GM10847 (cell line): ENCODE measurements around the gene BIRC5.

Source experiments
- POLR2A ChIP-seq: IDR thresholded peaks from 2 replicates; pipeline ENCODE4 v1.6.1; 2011; ENCODE audit not compliant: insufficient read length; ENCODE audit errors: extremely low read depth

Gene BIRC5

DNA sequence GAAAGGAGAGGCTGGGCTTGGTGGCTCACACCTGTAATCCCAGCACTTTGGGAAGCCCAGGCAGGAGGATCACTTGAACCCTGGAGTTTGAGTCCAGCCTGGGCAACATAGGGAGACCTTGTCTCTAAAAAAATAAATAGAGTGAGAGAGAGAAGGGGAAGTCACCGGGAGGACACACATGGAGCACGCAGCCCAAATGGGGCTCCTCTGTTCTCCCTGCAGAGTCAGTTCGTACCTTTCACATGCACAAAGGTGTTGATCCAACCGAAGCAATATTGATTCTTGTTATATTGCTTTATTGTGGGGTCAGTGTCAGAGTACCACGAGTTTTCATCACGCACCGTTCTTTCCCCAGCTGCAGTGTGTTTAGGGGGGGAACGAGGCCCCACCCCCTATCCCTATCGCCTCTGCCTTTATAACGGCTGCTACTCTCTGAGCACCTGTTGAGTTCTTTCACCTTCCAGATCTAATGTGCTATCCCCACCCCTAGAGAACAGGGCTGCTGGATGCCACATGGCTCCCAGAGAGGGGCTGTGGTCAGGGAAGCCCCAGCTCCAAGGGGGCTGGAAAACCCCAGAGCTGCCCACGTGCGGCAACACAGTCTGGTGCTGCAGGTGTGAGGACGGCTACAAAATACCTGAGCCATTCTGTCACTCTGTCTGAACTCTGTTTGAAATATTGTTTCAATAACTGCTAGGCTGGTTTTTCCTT, 16.4 kb downstream of the BIRC5 start:
- TF ChIP-seq POLR2A, result no peak

DNA sequence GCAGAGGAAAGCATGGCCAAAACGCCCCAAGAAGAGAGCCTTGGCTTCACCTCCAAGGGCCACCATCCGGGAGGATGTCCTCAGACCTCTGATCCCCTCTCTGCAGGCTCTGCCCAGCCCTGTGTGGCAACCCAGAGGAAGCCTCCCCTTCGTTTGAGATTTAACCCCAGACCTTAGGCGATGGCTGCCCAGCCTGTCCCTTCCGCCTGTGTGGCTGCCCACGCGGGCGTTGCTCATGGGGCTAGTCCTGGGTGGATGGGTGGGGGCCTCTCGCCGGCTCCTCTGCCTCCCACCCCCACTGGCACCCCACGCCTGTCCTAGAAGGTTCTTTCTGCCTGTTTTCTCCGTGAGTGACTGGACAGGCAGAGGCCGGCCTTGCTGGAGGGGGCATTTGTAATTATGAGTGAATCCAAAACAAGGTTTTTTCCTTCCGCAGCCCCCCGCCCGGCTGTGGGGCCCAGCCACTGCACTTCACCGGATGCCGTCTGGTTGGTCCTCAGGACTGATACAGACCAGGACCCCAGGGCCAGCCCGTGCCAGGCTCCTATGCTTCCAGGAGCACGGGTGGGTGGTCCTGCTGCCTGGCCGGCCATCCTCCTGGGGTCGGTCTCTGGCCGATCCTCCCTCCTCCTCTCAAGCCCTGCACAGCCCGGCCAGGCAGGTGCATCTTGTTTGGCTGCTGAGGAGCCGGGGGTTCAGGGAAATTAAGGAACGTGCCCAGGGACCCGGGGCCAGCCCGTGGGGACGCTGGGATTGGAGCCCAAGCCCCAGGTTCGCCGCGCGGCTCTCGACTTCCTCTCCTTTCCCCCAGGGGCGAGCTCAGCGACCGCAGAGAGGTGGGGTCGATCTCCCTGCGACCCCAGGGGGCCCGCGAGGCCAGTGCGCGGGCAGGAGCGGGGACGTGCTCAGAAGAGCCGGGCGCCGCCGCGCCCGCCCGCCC, 17.2 kb downstream of the BIRC5 start, which contains the start of gene TMEM235:
TSS of gene TMEM235 (plus strand) at position 636 of the 940 bp plus-strand sequence. CDS start 393 bp downstream, outside the sequence.
- TF ChIP-seq POLR2A, result no peak

GRCh38 chr17:78231991-78232858, 18.2 kb downstream of the BIRC5 start:
- TF ChIP-seq POLR2A, result no peak

DNA sequence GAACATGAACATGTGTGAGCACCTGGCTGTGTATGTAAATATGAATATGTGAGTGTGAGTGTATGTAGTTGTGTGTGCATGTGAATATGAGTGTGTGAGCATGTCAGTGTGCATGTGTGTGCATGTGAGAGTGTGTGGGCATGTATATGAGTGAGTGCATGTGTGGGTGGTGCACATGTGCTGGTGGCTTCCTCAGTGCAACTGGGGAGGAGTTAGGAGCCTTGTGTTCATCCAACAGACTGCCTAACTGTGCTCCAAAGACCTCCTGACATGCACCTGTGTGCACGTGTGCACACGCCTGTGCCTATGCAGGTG, 18.8 kb downstream of the BIRC5 start:
- TF ChIP-seq POLR2A, result no peak

- TF ChIP-seq POLR2A, result no peak
Observed at GRCh38 chr17:78233678-78234077, 19.6 kb downstream of the BIRC5 start.

DNA sequence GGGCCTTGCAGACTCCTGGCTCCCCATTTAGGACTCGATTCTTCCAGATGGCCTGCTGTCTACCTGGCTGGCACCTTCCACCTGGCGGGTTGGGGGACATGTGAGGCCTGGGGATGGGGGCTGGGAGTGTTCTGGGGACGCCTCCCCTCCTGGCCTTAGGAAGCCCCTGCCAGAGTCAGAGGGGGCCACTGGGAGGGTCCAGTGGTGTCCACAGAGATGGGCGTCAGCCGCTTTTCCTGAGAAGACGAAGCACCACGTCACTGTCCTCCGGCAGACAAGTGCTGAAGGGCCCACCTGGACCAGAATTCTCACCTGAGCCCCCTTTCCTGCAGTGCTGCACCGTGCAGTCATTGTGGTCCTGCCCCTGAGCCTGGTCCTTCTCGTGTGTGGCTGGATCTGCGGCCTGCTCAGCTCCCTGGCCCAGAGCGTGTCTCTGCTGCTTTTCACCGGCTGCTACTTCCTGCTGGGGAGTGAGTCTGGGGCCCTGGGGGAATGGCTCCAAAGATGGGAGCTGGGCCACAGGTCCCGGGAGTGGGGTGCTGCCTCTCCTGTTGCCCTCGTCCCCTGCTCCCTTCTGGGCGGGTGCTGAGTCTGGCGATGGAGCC, 20.3 kb downstream of the BIRC5 start:
- TF ChIP-seq POLR2A, result no peak

DNA sequence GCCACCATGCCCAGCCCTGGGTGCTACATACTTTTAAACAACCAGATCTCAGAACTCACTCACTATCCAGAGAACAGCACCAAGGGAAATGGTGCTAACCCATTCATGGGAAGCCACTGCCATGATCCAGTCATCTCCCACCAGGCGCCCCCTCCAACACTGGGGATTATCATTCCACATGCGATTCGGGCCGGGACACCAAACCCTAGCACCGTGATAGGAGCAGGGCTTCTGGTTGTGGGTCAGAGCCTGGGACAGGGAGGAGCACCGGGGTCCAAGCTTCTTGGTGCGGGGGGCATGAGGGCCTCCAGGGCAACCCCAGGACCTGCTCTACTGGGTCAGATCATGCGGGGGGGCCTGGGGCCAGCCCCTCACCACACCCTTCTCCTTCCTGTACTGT, 21.8 kb downstream of the BIRC5 start:
- TF ChIP-seq POLR2A, result no peak

DNA sequence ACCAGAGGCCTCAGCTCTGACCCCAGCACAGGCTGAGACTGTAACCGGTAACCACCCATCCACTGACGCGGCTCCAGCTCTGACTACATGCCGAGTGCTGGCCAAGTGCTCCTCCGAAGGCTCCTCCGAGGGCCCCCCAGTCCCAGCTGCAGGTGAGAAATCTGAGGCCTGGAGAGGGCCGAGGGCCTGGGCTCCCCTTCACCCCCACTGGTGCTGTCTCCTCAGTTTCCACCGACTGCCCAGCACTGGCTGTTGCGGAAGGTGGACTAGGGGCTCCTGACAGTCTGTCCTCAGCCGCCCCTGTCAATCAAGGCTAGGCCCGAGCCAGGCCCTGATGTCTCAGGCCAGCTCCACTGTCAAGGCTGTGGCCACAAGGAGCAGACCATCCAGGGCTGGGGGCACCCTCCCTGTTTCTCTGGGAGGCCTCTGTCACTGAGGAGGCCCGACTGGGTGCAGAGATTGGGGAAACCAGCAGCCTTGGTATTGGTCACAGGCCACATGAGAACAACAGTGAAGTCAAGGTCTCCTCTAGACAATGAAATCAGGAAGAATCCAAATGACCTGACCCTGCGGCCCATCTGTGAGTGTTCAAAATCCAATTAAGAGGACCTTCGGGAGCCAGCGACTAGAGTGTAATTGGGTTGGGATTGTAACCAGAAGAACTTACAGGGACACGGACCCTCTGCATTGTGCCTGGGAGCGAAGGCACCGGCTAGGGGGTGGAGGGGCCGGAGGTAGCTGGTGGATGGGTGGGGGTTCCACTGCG, 22.5 kb downstream of the BIRC5 start:
- TF ChIP-seq POLR2A, result no peak

DNA sequence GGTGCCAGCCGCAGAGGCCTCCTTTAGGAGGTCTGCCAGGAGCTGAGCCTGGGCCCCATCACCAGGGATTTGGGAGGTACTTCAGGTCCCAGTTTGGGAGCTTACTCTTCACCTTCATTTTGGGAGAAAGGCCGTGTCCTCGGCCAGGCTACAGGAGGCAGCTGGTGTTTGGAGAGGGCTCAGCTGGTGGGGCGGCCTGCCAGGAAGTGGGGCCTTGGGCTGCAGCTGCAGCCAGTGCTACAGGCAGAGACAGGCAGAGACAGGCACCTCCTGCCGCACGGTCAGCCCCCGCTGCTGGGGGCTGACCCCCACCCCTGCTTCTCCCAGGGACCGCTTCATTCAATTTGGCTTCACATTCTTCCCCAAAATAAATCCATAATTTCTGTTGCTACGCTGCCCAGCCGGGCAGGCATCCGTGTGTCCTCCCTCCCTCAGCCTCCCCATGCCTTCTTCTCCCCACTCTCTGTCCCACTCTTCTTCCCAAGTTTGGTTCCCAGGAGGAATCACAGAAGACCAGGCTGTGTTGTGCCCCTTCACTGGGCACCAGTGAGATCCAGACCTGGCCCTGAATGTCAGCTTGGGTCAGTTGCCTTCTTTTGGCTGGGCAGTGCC, 23.5 kb downstream of the BIRC5 start:
- no peak for TF ChIP-seq POLR2A

DNA sequence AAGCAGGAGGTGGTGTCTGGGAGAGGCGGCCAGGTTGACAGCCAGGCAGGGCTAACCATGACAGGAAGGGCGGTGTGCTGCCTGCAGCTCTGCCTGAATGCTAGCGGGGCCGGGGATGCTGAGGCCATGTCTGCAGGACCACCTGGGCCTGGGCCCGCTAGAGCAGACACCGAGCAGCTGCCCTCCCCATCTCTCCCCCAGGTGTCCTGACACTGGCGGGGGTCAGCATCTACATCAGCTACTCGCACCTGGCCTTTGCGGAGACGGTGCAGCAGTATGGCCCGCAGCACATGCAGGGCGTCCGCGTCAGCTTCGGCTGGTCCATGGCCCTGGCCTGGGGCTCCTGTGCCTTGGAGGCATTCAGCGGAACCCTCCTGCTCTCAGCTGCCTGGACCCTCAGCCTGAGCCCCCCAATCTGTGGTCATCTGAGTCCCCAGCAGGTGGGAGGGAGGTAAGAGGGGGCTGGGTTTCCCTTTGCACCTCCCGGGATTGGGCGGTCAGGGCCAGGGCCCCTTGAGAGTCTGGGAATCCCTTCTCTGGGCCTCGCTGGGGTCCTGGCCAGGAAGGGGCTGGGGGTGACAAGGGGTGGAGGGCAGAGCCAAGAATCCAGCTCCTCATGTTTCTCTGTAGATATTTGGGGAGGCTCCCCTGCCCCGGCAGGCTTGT, 24.9 kb downstream of the BIRC5 start:
- no peak for TF ChIP-seq POLR2A

- TF ChIP-seq POLR2A, result no peak
Observed at GRCh38 chr17:78239489-78239931, 25.5 kb downstream of the BIRC5 start.

GRCh38 chr17:78240012-78240655, 26.1 kb downstream of the BIRC5 start:
- no peak for TF ChIP-seq POLR2A

- TF ChIP-seq POLR2A, result no peak
Observed at GRCh38 chr17:78240839-78241238, 26.8 kb downstream of the BIRC5 start.
